HG03097 (cell line): ENCODE measurements around the gene BDNF.

Source experiments
- ATAC-seq: cut with Tn5 transposase; IDR thresholded peaks from one replicate; pipeline ENCODE4 v1.9.1; 2021; ENCODE audit not compliant: unreplicated experiment, low FRiP score

Gene BDNF

GRCh38 chr11:27707676-27708075 lies 7.4 kb upstream of the BDNF start:
- no peak for ATAC-seq

- peak; percentile 75 for ATAC-seq
These were observed 5.9 kb upstream of the BDNF start for GRCh38 chr11:27705873-27706820.

GRCh38 chr11:27703481-27703880 lies 3.2 kb upstream of the BDNF start:
- ATAC-seq: no peak

- no peak for ATAC-seq
These were observed 2.6 kb upstream of the BDNF start for GRCh38 chr11:27702811-27703210.

GRCh38 chr11:27701355-27702105 lies 1.3 kb upstream of the BDNF start:
- ATAC-seq: no peak

- no peak for ATAC-seq
These were observed 317 bp downstream of the BDNF start for GRCh38 chr11:27699926-27700350.

GRCh38 chr11:27699242-27699925 lies 871 bp downstream of the BDNF start:
- no peak for ATAC-seq

- peak; percentile 69 for ATAC-seq
These were observed 1.4 kb downstream of the BDNF start for GRCh38 chr11:27698872-27699241.

- no peak for ATAC-seq
These were observed 2.5 kb downstream of the BDNF start for GRCh38 chr11:27697679-27698275.

- no peak for ATAC-seq
These were observed 3.3 kb downstream of the BDNF start for GRCh38 chr11:27696961-27697360.

- ATAC-seq: no peak
These were observed 4.1 kb downstream of the BDNF start for GRCh38 chr11:27696115-27696514.

GRCh38 chr11:27694992-27695391 lies 5.3 kb downstream of the BDNF start:
- no peak for ATAC-seq

GRCh38 chr11:27693398-27693797 lies 6.9 kb downstream of the BDNF start:
- ATAC-seq: no peak

GRCh38 chr11:27692781-27693180 lies 7.5 kb downstream of the BDNF start:
- ATAC-seq: no peak

GRCh38 chr11:27688076-27688475 lies 12.2 kb downstream of the BDNF start:
- no peak for ATAC-seq

- no peak for ATAC-seq
These were observed 18.6 kb downstream of the BDNF start for GRCh38 chr11:27681664-27682063.

GRCh38 chr11:27679136-27680015 lies 20.9 kb downstream of the BDNF start:
- ATAC-seq: no peak

GRCh38 chr11:27678242-27678641 lies 22.0 kb downstream of the BDNF start:
- ATAC-seq: no peak

GRCh38 chr11:27677108-27677507 lies 23.1 kb downstream of the BDNF start:
- no peak for ATAC-seq
